ENCODE data around the gene ARHGAP5.

ARHGAP5 gene

GRCh38 chr14:32068708-32069107 lies 8.4 kb upstream of the ARHGAP5 start:
- FAIRE-seq = no peak

GRCh38 chr14:32070282-32070681 lies 6.8 kb upstream of the ARHGAP5 start:
- DNase-seq (ENCODE audit: insufficient read length, low spot score) (no peak), FAIRE-seq (no peak)
- TF ChIP-seq POLR2A (IDR thresholded peaks at IDR 0.05; ENCODE audit: low read depth, low read length) = no peak

More at GRCh38 chr14:32068708-32069107, 8.4 kb upstream of the ARHGAP5 start:
- DNase-seq (ENCODE audit: insufficient read length, low spot score) = no peak
- TF ChIP-seq POLR2A (IDR thresholded peaks at IDR 0.05; ENCODE audit: low read depth, low read length) = no peak

- FAIRE-seq (no peak), DNase-seq (ENCODE audit: insufficient read length, low spot score) (no peak)
- TF ChIP-seq POLR2A (IDR thresholded peaks at IDR 0.05; ENCODE audit: low read depth, low read length) = no peak
Measured at GRCh38 chr14:32072676-32073075, 4.4 kb upstream of the ARHGAP5 start.

DNA sequence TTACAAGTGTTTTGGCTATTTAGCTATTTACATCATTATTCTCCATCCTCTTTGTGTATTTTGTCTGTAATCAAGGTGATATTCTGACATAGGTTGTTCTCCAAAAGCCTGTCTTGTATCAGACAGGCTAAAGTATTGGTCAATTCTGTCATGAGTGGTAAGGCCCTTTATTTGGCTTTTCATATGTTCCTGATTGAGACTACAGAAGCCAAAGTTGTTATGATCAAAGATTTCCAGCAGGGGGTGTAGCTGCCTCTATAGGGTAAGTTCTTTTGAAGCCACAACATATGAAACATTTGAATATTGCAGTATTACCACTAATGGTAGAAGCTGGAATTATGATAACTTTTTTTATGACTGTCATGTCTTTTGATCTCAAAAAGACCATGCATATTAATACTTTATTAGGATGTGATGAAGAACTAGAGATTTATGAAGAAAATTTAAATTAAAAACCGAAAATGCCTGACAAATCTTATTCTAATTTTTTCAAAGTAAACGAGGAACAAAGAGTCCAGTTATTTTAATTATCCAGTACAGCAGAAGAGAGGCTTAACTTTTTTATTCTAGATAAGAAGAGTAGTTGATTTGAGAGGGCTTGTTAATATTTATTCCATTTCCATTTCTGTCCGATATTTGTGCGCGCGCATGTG lies 3.4 kb upstream of the ARHGAP5 start:
- DNase-seq (ENCODE audit: insufficient read length, low spot score) (peak; percentile 28), FAIRE-seq (peak; percentile 27)
- no peak for TF ChIP-seq POLR2A (IDR thresholded peaks at IDR 0.05; ENCODE audit: low read depth, low read length)

DNA sequence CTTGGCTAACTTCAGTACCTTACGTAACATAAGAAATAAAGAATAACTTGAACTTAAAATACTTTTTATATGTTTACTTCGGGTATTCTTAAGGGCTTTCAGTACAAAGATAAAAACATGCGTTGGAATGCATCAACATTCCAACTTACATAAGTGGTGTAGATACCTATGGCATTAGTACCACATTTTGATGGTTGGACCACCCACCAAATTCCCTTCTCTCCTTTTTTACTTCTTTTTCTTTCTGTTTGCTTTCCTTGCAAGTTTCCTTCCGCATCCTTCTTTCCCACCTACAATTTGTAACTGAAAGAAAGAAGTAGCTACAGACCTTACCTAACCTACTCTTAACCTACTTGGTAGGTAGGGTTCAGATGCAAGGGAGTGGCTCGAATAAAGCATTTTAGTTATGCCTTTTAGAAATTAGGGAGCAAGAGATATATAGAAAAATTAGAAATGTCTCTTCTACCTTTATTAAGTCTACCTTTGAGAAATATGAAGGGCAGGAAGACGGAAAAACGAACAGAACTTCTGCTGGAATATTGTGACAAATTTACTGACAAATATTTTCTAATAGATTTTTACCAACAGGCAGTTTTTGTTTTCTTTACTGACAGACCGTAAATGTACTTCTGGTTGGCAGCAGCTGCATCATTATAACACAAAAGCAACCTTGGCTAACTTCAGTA lies 2.1 kb upstream of the ARHGAP5 start:
- TF ChIP-seq POLR2A (IDR thresholded peaks at IDR 0.05; ENCODE audit: low read depth, low read length) = no peak
- DNase-seq (ENCODE audit: insufficient read length, low spot score) (no peak), FAIRE-seq (no peak)

GRCh38 chr14:32075672-32076277 lies 1.3 kb upstream of the ARHGAP5 start:
- TF ChIP-seq POLR2A (IDR thresholded peaks at IDR 0.05; ENCODE audit: low read depth, low read length) = no peak
- peak; percentile 33 for FAIRE-seq
- peak; percentile 20 for DNase-seq (ENCODE audit: insufficient read length, low spot score)

DNA sequence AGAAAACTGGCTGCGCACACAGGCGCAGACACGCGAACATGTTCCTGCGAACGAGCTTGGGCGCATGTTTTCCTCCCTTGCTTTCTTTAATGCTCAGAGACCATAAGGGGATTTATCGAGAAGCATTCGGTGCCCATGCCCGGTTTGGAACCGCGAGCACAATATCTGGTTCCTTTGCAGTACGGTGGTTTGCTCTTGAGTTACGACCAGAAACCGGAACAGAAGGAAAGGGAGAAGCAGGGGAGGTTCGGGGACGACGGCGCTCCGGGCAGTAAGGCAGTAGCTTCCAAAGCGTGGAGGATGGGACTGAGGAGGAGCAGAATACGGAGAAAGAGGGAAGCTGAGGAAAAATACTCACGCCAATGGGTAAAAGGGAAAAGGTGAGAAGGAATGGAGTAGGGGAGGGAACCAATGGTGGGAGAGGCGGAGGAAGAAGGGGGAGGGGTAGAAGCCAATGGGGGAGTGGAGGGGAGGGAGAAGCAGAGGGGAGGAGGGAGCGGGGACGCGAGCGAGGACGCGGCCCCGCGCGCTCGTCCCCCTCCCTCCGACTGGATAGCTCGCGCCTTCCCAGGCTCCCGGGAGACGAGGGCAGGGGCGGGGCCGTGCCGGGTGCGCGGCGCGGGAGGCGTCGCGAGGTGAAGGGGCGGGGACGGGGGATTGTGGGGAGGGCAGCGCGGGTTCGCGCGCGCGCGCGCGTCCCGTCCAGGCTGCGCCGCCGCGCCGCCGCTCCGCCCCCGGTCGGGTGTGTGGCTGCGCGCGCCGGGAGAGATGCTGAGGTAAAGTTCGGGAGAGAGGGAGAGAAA lies 625 bp upstream of the ARHGAP5 start:
- DNase-seq (ENCODE audit: insufficient read length, low spot score) (peak; percentile 36), FAIRE-seq (peak; percentile 68)
- no peak; the same call in 1 of the 2 replicates for TF ChIP-seq POLR2A (IDR thresholded peaks at IDR 0.05; ENCODE audit: low read depth, low read length)

- DNase-seq (ENCODE audit: insufficient read length, low spot score) = no peak
- TF ChIP-seq POLR2A (IDR thresholded peaks at IDR 0.05; ENCODE audit: low read depth, low read length) = no peak
- no peak for FAIRE-seq
Measured at GRCh38 chr14:32078023-32078857, 1.1 kb downstream of the ARHGAP5 start.

DNA sequence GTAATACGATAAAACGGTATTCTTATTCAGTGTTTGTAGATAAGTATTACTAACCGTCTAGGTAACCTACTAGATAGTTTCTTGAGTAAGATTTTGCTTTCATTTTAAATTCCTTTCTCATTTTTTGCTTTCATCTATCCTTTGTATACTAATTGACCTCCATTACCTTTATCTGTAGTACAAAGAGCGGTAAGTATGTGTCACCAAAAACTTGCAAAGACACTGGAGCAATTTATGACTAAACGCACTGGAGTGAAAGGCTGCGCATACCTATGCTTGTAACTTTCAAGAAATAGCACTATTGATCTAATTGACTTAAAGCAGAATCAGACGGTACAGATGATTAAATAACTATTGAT lies 1.7 kb downstream of the ARHGAP5 start:
- no peak for FAIRE-seq
- TF ChIP-seq POLR2A (IDR thresholded peaks at IDR 0.05; ENCODE audit: low read depth, low read length) = no peak
- DNase-seq (ENCODE audit: insufficient read length, low spot score) = no peak

DNA sequence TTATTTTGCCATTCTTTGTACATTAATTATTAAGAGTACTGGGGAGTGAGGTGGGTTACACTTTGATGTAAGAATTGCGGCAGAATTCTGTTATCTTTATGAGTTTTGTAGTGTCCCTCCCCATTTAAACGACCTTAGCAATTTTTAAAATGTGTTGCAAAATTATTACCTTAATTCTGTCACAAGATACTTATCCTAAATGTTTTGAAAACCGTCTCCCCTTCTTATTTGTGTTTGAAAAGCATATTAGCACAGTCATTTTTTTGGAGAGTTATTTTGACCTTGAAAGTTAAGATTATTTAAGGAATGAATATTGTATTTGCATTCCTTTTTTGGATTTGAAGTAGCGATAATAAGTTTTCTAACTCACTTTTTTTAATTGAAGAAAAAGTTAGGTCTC lies 2.2 kb downstream of the ARHGAP5 start:
- FAIRE-seq (no peak), DNase-seq (ENCODE audit: insufficient read length, low spot score) (no peak)
- TF ChIP-seq POLR2A (IDR thresholded peaks at IDR 0.05; ENCODE audit: low read depth, low read length) = no peak

- DNase-seq (ENCODE audit: insufficient read length, low spot score) = no peak
- no peak for TF ChIP-seq POLR2A (IDR thresholded peaks at IDR 0.05; ENCODE audit: low read depth, low read length)
- FAIRE-seq = no peak
Measured at GRCh38 chr14:32080001-32080510, 3.0 kb downstream of the ARHGAP5 start.

- no peak for FAIRE-seq
- TF ChIP-seq POLR2A (IDR thresholded peaks at IDR 0.05; ENCODE audit: low read depth, low read length) = no peak
- DNase-seq (ENCODE audit: insufficient read length, low spot score) = no peak
Measured at GRCh38 chr14:32081901-32082300, 4.8 kb downstream of the ARHGAP5 start.

GRCh38 chr14:32083315-32083624 lies 6.2 kb downstream of the ARHGAP5 start:
- FAIRE-seq (no peak), DNase-seq (ENCODE audit: insufficient read length, low spot score) (no peak)
- TF ChIP-seq POLR2A (IDR thresholded peaks at IDR 0.05; ENCODE audit: low read depth, low read length) = no peak

Data from H54 (cell line).